HepG2 (cell line): ENCODE measurements around the gene ESF1. TPM values are rescaled to one million over a fixed set of nuclear protein-coding genes. Genes with fewer than 3 reads are reported as not detected.

Source experiments
- ATAC-seq: fragments of 200-7000 bp; cut with Tn5 transposase; 3 replicates; pipeline ENCODE4 v1.9.1; 2020; ENCODE audit warnings: mild to moderate bottlenecking, moderate library complexity
- BruUV-seq: library from RNA; stranded (reverse); fragments of 400-500 nt; replicated peaks from 2 replicates; lab custom pipeline; 2021; lab: Mats Ljungman, UMichigan
- CTCF ChIA-PET: fragments of 300-600 bp; formaldehyde crosslinking; extraction: SDS; loops from one replicate; lab custom pipeline; 2021; ENCODE audit warnings: low total read pairs, inconsistent platforms, low intra/inter-chr PET ratio; lab: Yijun Ruan, JAX
- POLR2A ChIA-PET: fragments of 350-600 bp; sonication (Branson Sonifier 250); formaldehyde crosslinking; loops from one replicate; lab custom pipeline; 2020; ENCODE audit warnings: antibody characterized with exemption, inconsistent platforms; lab: Yijun Ruan, JAX
- DNase-seq: peaks from one replicate; pipeline ENCODE4 v3.0.0-alpha.2; 2015; ENCODE audit warnings: low spot score
- FAIRE-seq: peaks from 3 replicates; lab custom pipeline; 2011; peaks lifted over from hg19 to GRCh38; lab: Jason Lieb, UNC
- H2AFZ ChIP-seq: one replicate; pipeline ENCODE4 v1.6.1; 2011; ENCODE audit warnings: low read length, inconsistent platforms
- H3K27ac ChIP-seq: fragments of 300-600 bp; 3 replicates; pipeline ENCODE4 v1.8.0; 2011; ENCODE audit warnings: mixed run types, mild to moderate bottlenecking, mixed read lengths, low read length, inconsistent platforms; ENCODE audit not compliant: insufficient read depth; ENCODE audit errors: extremely low read length
- H3K27me3 ChIP-seq, 2 experiments: fragments of 200-600 bp in 1 of 2; 2 replicates in 1 of 2; 3 replicates in 1 of 2; pipeline versions ENCODE4 v1.6.0 to v1.8.0; 2011; ENCODE audit warnings: low read length in 2 of 2, mild to moderate bottlenecking in 2 of 2, moderate library complexity in 2 of 2, inconsistent platforms in 1 of 2; ENCODE audit not compliant: insufficient read depth in 2 of 2, control insufficient read depth in 1 of 2
- H3K36me3 ChIP-seq, 2 experiments: fragments of 200-600 bp in 1 of 2; replicated peaks in 1 of 2; 2 replicates in 1 of 2; 3 replicates in 1 of 2; pipeline versions ENCODE4 v1.5.1 to v1.8.0; 2011; ENCODE audit warnings: low read length in 2 of 2, inconsistent platforms in 1 of 2; ENCODE audit not compliant: insufficient read depth in 2 of 2, control insufficient read depth in 1 of 2
- H3K4me1 ChIP-seq: 2 replicates; pipeline ENCODE4 v1.5.1; 2012; ENCODE audit warnings: low read length, inconsistent platforms; ENCODE audit not compliant: insufficient read depth
- H3K4me2 ChIP-seq: 2 replicates; pipeline ENCODE4 v1.6.0; 2011; ENCODE audit warnings: low read depth, low read length, inconsistent platforms
- H3K4me3 ChIP-seq, 3 experiments: fragments of 200-600 bp in 1 of 3; sonication (generic), shearing (Covaris generic) in 1 of 3; replicated peaks in 1 of 3; 2 replicates each; pipeline ENCODE4 v1.5.1; 2011 to 2016; ENCODE audit warnings: low read length in 3 of 3, inconsistent platforms in 2 of 3, low read depth in 2 of 3, mild to moderate bottlenecking in 2 of 3, control low read depth in 1 of 3, mixed read lengths in 1 of 3; ENCODE audit not compliant: insufficient read depth in 1 of 3
- H3K79me2 ChIP-seq: one replicate; pipeline ENCODE4 v1.6.1; 2011; ENCODE audit warnings: low read length, inconsistent platforms; ENCODE audit not compliant: insufficient read depth
- H3K9ac ChIP-seq: 2 replicates; pipeline ENCODE4 v1.6.0; 2011; ENCODE audit warnings: mild to moderate bottlenecking, low read depth, low read length, inconsistent platforms; ENCODE audit not compliant: insufficient read depth
- H3K9me3 ChIP-seq: 2 replicates; pipeline ENCODE4 v1.5.1; 2012; ENCODE audit warnings: mild to moderate bottlenecking, low read length
- H4K20me1 ChIP-seq: 2 replicates; pipeline ENCODE4 v1.6.0; 2011; ENCODE audit warnings: inconsistent platforms, mild to moderate bottlenecking, low read length, moderate library complexity; ENCODE audit not compliant: insufficient read depth
- CBX5 ChIP-seq: sonication (generic); formaldehyde crosslinking; IDR thresholded peaks from 2 replicates; pipeline ENCODE4 v1.4.0; 2020; ENCODE audit warnings: missing genetic modification reagents, borderline replicate concordance
- JUN ChIP-seq: sonication (generic); formaldehyde crosslinking; IDR thresholded peaks from 2 replicates; pipeline ENCODE4 v1.4.0; 2020; ENCODE audit warnings: mild to moderate bottlenecking, missing genetic modification reagents
- MAFK ChIP-seq, 2 experiments: IDR thresholded peaks in 1 of 2; conservative IDR thresholded peaks in 1 of 2; 2 replicates each; pipeline ENCODE4 v1.6.1; 2011; ENCODE audit warnings: improper control_type of control experiment in 2 of 2, low read length in 2 of 2
- MLXIP ChIP-seq: sonication (generic); formaldehyde crosslinking; IDR thresholded peaks from 2 replicates; pipeline ENCODE4 v1.9.0; 2021; ENCODE audit warnings: missing genetic modification reagents, borderline replicate concordance
- ZNF282 ChIP-seq: fragments of 450-650 bp; IDR thresholded peaks from 2 replicates; pipeline ENCODE4 v1.6.1; 2018; ENCODE audit not compliant: partially characterized antibody
- ZNF446 ChIP-seq: sonication (generic); formaldehyde crosslinking; IDR thresholded peaks from 2 replicates; pipeline ENCODE4 v1.5.0; 2020; ENCODE audit warnings: mild to moderate bottlenecking, missing genetic modification reagents
- ZNF550 ChIP-seq: sonication (generic); formaldehyde crosslinking; IDR thresholded peaks from 2 replicates; pipeline ENCODE4 v1.4.0; 2020; ENCODE audit warnings: mild to moderate bottlenecking, missing genetic modification reagents, borderline replicate concordance
- ZNF572 ChIP-seq: sonication (generic); formaldehyde crosslinking; IDR thresholded peaks from 2 replicates; pipeline ENCODE4 v1.5.1; 2020; ENCODE audit warnings: mild to moderate bottlenecking, missing genetic modification reagents
- ZNF740 ChIP-seq: sonication (generic); formaldehyde crosslinking; IDR thresholded peaks from 2 replicates; pipeline ENCODE4 v1.4.0; 2020; ENCODE audit warnings: missing genetic modification reagents
- in situ Hi-C: cut with HindIII; loops from 2 replicates; pipeline ENCODE4 v1.10.0; 2017; ENCODE audit warnings: low pct_unique_long_range_greater_than_20kb; ENCODE audit not compliant: extremely low pct_ligation_motif_present
- intact Hi-C: fragments of 100-400 bp; cut with micrococcal nuclease; formaldehyde crosslinking; loops from one replicate; pipeline ENCODE4 v1.10.0; 2022; ENCODE audit not compliant: unreplicated experiment
- polyA plus RNA-seq, 8 experiments: library from polyadenylated mRNA; depleted of rRNA in 3 of 8; stranded (reverse) in 7 of 8; unstranded in 1 of 8; fragments of >200 nt; fragmentation: Illumina TruSeq in 4 of 8; extraction: Trizol in 4 of 8; gene quantifications; 2 replicates each; pipeline versions ENCODE4 v1.2.1 to v1.2.3, GENCODE V29; 2011 to 2016; ENCODE audit warnings: low read depth in 4 of 8, missing spikeins in 1 of 8, mixed read lengths in 1 of 8; ENCODE audit not compliant: insufficient read depth in 1 of 8
- total RNA-seq, 5 experiments: library from RNA; depleted of rRNA; stranded (reverse); fragments of >200 nt; fragmentation: Illumina TruSeq; extraction: Trizol; gene quantifications; 2 replicates each; pipeline ENCODE4 v1.2.3, GENCODE V29; 2016; ENCODE audit warnings: low read depth in 1 of 5
- TF ChIP-seq, protein P1 (sequence below): sonication (generic); formaldehyde crosslinking; IDR thresholded peaks from 2 replicates; pipeline ENCODE4 v1.5.0; 2020; ENCODE audit warnings: mild to moderate bottlenecking, missing genetic modification reagents
- TF ChIP-seq, protein P2 (sequence below), 2 experiments: fragments of 450-650 bp in 1 of 2; sonication (generic) in 1 of 2; formaldehyde crosslinking in 1 of 2; IDR thresholded peaks; 2 replicates each; pipeline versions ENCODE4 v1.6.1 to v1.8.0; 2016 to 2022; ENCODE audit warnings: antibody characterized with exemption in 1 of 2, mild to moderate bottlenecking in 1 of 2, missing genetic modification reagents in 1 of 2

Gene ESF1
- total and polyA plus RNA-seq, 2 of the 13 experiments (the other 11 are each of a cell fraction or from before 2014, with no cell fraction given), result 7.3 to 66.9 TPM

DNA sequence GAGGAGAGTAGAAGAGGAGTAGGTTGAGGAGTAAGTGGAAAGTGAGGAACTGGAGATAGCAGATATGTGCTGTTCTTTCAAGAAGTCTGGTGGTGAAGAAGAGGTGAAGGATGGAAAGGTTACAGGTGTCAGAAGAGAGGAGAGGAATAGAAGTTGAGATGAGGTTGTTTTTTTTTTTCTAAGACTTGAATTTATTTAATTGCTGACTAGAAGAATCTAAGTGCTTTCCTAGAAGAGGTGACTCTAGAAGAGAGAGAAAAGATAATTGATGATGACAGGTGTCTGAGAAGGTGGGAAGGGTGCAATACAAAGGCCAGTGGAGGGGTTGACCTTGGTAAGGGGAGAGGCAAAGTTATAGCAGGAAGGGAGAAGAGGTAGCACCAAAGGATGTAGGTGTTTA, 25.7 kb upstream of the ESF1 start:
- Histone ChIP-seq H3K4me1 (peaks cover 15% of the 10 kb centered on the region), H3K9me3 (no peaks in the 10 kb centered on the region), H2AFZ (no peak overlapping the region), H3K27ac (no peak overlapping the region), H3K27me3 (no peaks in the 10 kb centered on the region), H4K20me1 (no peaks in the 10 kb centered on the region), H3K9ac (no peak overlapping the region), H3K4me2 (no peak overlapping the region), H3K79me2 (no peaks in the 10 kb centered on the region), H3K36me3 (peaks cover 46 to 88% of the 10 kb centered on the region in 2 experiments), H3K4me3 (no peak overlapping the region)
- FAIRE-seq (no peak), DNase-seq (no peak), ATAC-seq (no peak)
- BruUV-seq, result no TSS peak
- intact Hi-C loops, result no loop called here
- in situ Hi-C loops, result no loop called here
- POLR2A ChIA-PET, result no interaction called here
- CTCF ChIA-PET, result no interaction called here
- TF ChIP-seq ZNF740 (CRISPR knock-in tag) (no peak), ZNF572 (CRISPR knock-in tag) (no peak), CBX5 (no peak), ZNF446 (CRISPR knock-in tag) (no peak), JUN (CRISPR knock-in tag) (no peak), MLXIP (no peak), ZNF282 (peak; percentile 69), MAFK (conservative IDR thresholded peaks at IDR 0.05 in 1 of 2, IDR thresholded peaks at IDR 0.05 in 1 of 2; ENCODE audit: low read length in 2 of 2) (peak; percentile 30 to 66; a peak in 2 of 4 replicates), ZNF550 (CRISPR knock-in tag) (no peak)
- TF ChIP-seq, protein P1, sequence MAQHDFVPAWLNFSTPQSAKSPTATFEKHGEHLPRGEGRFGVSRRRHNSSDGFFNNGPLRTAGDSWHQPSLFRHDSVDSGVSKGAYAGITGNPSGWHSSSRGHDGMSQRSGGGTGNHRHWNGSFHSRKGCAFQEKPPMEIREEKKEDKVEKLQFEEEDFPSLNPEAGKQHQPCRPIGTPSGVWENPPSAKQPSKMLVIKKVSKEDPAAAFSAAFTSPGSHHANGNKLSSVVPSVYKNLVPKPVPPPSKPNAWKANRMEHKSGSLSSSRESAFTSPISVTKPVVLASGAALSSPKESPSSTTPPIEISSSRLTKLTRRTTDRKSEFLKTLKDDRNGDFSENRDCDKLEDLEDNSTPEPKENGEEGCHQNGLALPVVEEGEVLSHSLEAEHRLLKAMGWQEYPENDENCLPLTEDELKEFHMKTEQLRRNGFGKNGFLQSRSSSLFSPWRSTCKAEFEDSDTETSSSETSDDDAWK (CRISPR knock-in tag), result no peak
- TF ChIP-seq, protein P2, sequence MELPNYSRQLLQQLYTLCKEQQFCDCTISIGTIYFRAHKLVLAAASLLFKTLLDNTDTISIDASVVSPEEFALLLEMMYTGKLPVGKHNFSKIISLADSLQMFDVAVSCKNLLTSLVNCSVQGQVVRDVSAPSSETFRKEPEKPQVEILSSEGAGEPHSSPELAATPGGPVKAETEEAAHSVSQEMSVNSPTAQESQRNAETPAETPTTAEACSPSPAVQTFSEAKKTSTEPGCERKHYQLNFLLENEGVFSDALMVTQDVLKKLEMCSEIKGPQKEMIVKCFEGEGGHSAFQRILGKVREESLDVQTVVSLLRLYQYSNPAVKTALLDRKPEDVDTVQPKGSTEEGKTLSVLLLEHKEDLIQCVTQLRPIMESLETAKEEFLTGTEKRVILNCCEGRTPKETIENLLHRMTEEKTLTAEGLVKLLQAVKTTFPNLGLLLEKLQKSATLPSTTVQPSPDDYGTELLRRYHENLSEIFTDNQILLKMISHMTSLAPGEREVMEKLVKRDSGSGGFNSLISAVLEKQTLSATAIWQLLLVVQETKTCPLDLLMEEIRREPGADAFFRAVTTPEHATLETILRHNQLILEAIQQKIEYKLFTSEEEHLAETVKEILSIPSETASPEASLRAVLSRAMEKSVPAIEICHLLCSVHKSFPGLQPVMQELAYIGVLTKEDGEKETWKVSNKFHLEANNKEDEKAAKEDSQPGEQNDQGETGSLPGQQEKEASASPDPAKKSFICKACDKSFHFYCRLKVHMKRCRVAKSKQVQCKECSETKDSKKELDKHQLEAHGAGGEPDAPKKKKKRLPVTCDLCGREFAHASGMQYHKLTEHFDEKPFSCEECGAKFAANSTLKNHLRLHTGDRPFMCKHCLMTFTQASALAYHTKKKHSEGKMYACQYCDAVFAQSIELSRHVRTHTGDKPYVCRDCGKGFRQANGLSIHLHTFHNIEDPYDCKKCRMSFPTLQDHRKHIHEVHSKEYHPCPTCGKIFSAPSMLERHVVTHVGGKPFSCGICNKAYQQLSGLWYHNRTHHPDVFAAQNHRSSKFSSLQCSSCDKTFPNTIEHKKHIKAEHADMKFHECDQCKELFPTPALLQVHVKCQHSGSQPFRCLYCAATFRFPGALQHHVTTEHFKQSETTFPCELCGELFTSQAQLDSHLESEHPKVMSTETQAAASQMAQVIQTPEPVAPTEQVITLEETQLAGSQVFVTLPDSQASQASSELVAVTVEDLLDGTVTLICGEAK (IDR thresholded peaks at IDR 0.05), result 0 out of 2 replicates have a peak, but pooled peaks have one; percentile 10
- TF ChIP-seq, protein P2 (CRISPR knock-in tag; IDR thresholded peaks at IDR 0.05), result no peak
